CD4-positive, CD25-positive, alpha-beta regulatory T cell (primary cell): ENCODE results near the gene GNRH2. TPM values are rescaled to one million over a fixed set of nuclear protein-coding genes. Genes with fewer than 3 reads are reported as not detected.
A peak's percentile ranks its signal among the peaks of the same experiment; 100 is the strongest.

Experiments used
- ATAC-seq, 2 donors: fragments of 150-1000 bp; cut with Tn5 transposase; one replicate each; pipeline ENCODE4 v1.10.0; 2021; ENCODE audit warnings: low read depth in 2 of 2, moderate number of reproducible peaks in 2 of 2, moderate library complexity in 1 of 2
- DNase-seq, 3 donors: peaks; one replicate each; pipeline versions ENCODE4 v3.0.0 to v3.0.0-alpha.2; 2012 to 2022; ENCODE audit warnings: mixed read lengths in 1 of 3
- H3K27ac ChIP-seq: one replicate; pipeline ENCODE4 v1.7.0; 2013; ENCODE audit warnings: mild to moderate bottlenecking, low read length; ENCODE audit not compliant: insufficient read depth, poor library complexity, severe bottlenecking
- H3K27me3 ChIP-seq: one replicate; pipeline ENCODE4 v1.7.0; 2013; ENCODE audit warnings: low read length; ENCODE audit not compliant: control insufficient read depth, insufficient read depth
- H3K36me3 ChIP-seq: one replicate; pipeline ENCODE4 v1.7.0; 2013; ENCODE audit warnings: mild to moderate bottlenecking, low read length, moderate library complexity; ENCODE audit not compliant: control insufficient read depth, insufficient read depth
- H3K4me1 ChIP-seq: 2 replicates; pipeline ENCODE4 v1.7.0; 2013; ENCODE audit warnings: mild to moderate bottlenecking, low read length; ENCODE audit not compliant: insufficient read depth, control insufficient read depth, poor library complexity, severe bottlenecking
- H3K4me3 ChIP-seq: one replicate; pipeline ENCODE4 v1.7.0; 2013; ENCODE audit warnings: low read depth, mild to moderate bottlenecking, low read length, moderate library complexity
- H3K9me3 ChIP-seq, 2 experiments: 1 replicate in 1 of 2; 2 replicates in 1 of 2; pipeline ENCODE4 v1.7.0; 2013; ENCODE audit warnings: low read length in 2 of 2, mild to moderate bottlenecking in 1 of 2, moderate library complexity in 1 of 2; ENCODE audit not compliant: control insufficient read depth in 2 of 2
- H3K27ac Mint-ChIP-seq, 3 donors: one replicate each; pipeline ENCODE4 v1.8.0; 2020 to 2022; ENCODE audit warnings: mild to moderate bottlenecking in 3 of 3, mixed read lengths in 3 of 3, moderate library complexity in 2 of 3
- H3K27me3 Mint-ChIP-seq: one replicate; pipeline ENCODE4 v1.8.0; 2022; ENCODE audit warnings: mild to moderate bottlenecking, mixed read lengths
- H3K36me3 Mint-ChIP-seq: one replicate; pipeline ENCODE4 v1.8.0; 2020; ENCODE audit warnings: mixed read lengths
- H3K4me1 Mint-ChIP-seq, 4 donors: one replicate each; pipeline ENCODE4 v1.8.0; 2020 to 2022; ENCODE audit warnings: mixed read lengths in 4 of 4, mild to moderate bottlenecking in 1 of 4
- H3K4me3 Mint-ChIP-seq, 4 donors: one replicate each; pipeline ENCODE4 v1.8.0; 2020 to 2022; ENCODE audit warnings: mild to moderate bottlenecking in 4 of 4, mixed read lengths in 4 of 4, moderate library complexity in 3 of 4
- H3K9me3 Mint-ChIP-seq, 7 donors: one replicate each; pipeline ENCODE4 v1.8.0; 2020 to 2022; ENCODE audit warnings: mixed read lengths in 7 of 7, mild to moderate bottlenecking in 3 of 7, moderate library complexity in 2 of 7
- polyA plus RNA-seq, 4 donors: library from polyadenylated mRNA; unstranded; fragments of 300-500 nt; fragmentation: Illumina TruSeq; gene quantifications; one replicate each; pipeline ENCODE4 v1.2.3, GENCODE V29; 2021
- total RNA-seq: library from RNA; stranded (reverse); gene quantifications from one replicate; pipeline ENCODE4 v1.2.3, GENCODE V29; 2022

GNRH2 gene
- total and polyA plus RNA-seq, 5 donors from 2014 or later = 1.9 TPM; not detected in 4

GRCh38 chr20:3027987-3028386, 15.4 kb upstream of the GNRH2 start:
- no peaks in the 10 kb centered on the region for H3K9me3 Mint-ChIP-seq
- no peaks in the 10 kb centered on the region for H3K27me3 ChIP-seq
- peaks cover 55% of the 10 kb centered on the region for H3K36me3 Mint-ChIP-seq
- peaks cover 76% of the 10 kb centered on the region for H3K36me3 ChIP-seq
- H3K4me3 ChIP-seq = no peak overlapping the region
- no peak for ATAC-seq
- H3K27me3 Mint-ChIP-seq = no peaks in the 10 kb centered on the region
- H3K9me3 ChIP-seq = no peaks in the 10 kb centered on the region
- no peaks in the 10 kb centered on the region for H3K4me1 ChIP-seq
- H3K27ac ChIP-seq = no peak overlapping the region
- H3K4me3 Mint-ChIP-seq = no peak overlapping the region
- no peak for DNase-seq
- H3K27ac Mint-ChIP-seq = peak overlapping the region in 1 of 3 donors; percentile 24
- H3K4me1 Mint-ChIP-seq = no peaks in the 10 kb centered on the region

GRCh38 chr20:3031524-3032147, 11.8 kb upstream of the GNRH2 start:
- Histone ChIP-seq H3K4me1 (no peaks in the 10 kb centered on the region), H3K4me3 (no peak overlapping the region), H3K27ac (no peak overlapping the region), H3K9me3 (no peaks in the 10 kb centered on the region), H3K36me3 (peaks cover 75% of the 10 kb centered on the region), H3K27me3 (no peaks in the 10 kb centered on the region)
- peaks cover 51% of the 10 kb centered on the region for H3K36me3 Mint-ChIP-seq
- no peaks in the 10 kb centered on the region for H3K4me1 Mint-ChIP-seq
- H3K9me3 Mint-ChIP-seq = no peaks in the 10 kb centered on the region
- H3K27me3 Mint-ChIP-seq = no peaks in the 10 kb centered on the region
- H3K27ac Mint-ChIP-seq = no peak overlapping the region
- ATAC-seq (no peak), DNase-seq (no peak)
- no peak overlapping the region for H3K4me3 Mint-ChIP-seq

- Histone ChIP-seq H3K4me1 (no peaks in the 10 kb centered on the region), H3K27me3 (no peaks in the 10 kb centered on the region), H3K9me3 (no peaks in the 10 kb centered on the region), H3K4me3 (no peak overlapping the region), H3K36me3 (peaks cover 75% of the 10 kb centered on the region), H3K27ac (no peak overlapping the region)
- ATAC-seq = no peak
- Mint-ChIP-seq H3K4me1 (no peaks in the 10 kb centered on the region), H3K27ac (no peak overlapping the region), H3K4me3 (no peak overlapping the region), H3K9me3 (no peaks in the 10 kb centered on the region), H3K27me3 (no peaks in the 10 kb centered on the region), H3K36me3 (peaks cover 43% of the 10 kb centered on the region)
- no peak for DNase-seq
These were observed 10.8 kb upstream of the GNRH2 start for GRCh38 chr20:3032624-3033023.

GRCh38 chr20:3037654-3038053, 5.8 kb upstream of the GNRH2 start:
- H3K4me3 Mint-ChIP-seq = no peak overlapping the region
- H3K4me1 Mint-ChIP-seq = no peaks in the 10 kb centered on the region
- H3K36me3 Mint-ChIP-seq = peaks cover 36% of the 10 kb centered on the region
- H3K27ac ChIP-seq = no peak overlapping the region
- DNase-seq (no peak), ATAC-seq (no peak)
- peaks cover 64% of the 10 kb centered on the region for H3K36me3 ChIP-seq
- no peak overlapping the region for H3K4me3 ChIP-seq
- H3K27ac Mint-ChIP-seq = peak overlapping the region in 1 of 3 donors; percentile 9
- H3K9me3 Mint-ChIP-seq = no peaks in the 10 kb centered on the region
- no peaks in the 10 kb centered on the region for H3K27me3 ChIP-seq
- no peaks in the 10 kb centered on the region for H3K27me3 Mint-ChIP-seq
- no peaks in the 10 kb centered on the region for H3K9me3 ChIP-seq
- H3K4me1 ChIP-seq = no peaks in the 10 kb centered on the region

GRCh38 chr20:3038454-3038853, 5.0 kb upstream of the GNRH2 start:
- peak overlapping the region in 2 of 3 donors; percentile 44 to 59 for H3K27ac Mint-ChIP-seq
- Histone ChIP-seq H3K27ac (no peak overlapping the region), H3K4me1 (no peaks in the 10 kb centered on the region), H3K36me3 (peaks cover 59% of the 10 kb centered on the region), H3K9me3 (no peaks in the 10 kb centered on the region), H3K4me3 (no peak overlapping the region), H3K27me3 (no peaks in the 10 kb centered on the region)
- ATAC-seq (no peak), DNase-seq (no peak)
- H3K9me3 Mint-ChIP-seq = no peaks in the 10 kb centered on the region
- H3K27me3 Mint-ChIP-seq = no peaks in the 10 kb centered on the region
- peaks cover 36% of the 10 kb centered on the region for H3K36me3 Mint-ChIP-seq
- H3K4me1 Mint-ChIP-seq = peaks cover 0 to under 1% (median 0%) of the 10 kb centered on the region in 4 donors
- H3K4me3 Mint-ChIP-seq = no peak overlapping the region

- Histone ChIP-seq H3K4me1 (no peaks in the 10 kb centered on the region), H3K27ac (no peak overlapping the region), H3K9me3 (no peaks in the 10 kb centered on the region), H3K36me3 (peaks cover 59% of the 10 kb centered on the region), H3K27me3 (no peaks in the 10 kb centered on the region), H3K4me3 (no peak overlapping the region)
- H3K9me3 Mint-ChIP-seq = no peaks in the 10 kb centered on the region
- H3K36me3 Mint-ChIP-seq = peaks cover 36% of the 10 kb centered on the region
- no peak overlapping the region for H3K4me3 Mint-ChIP-seq
- H3K27me3 Mint-ChIP-seq = no peaks in the 10 kb centered on the region
- DNase-seq = no peak
- H3K4me1 Mint-ChIP-seq = peaks cover 0 to 7% (median 0%) of the 10 kb centered on the region in 4 donors
- no peak for ATAC-seq
- H3K27ac Mint-ChIP-seq = no peak overlapping the region
These were observed 4.0 kb upstream of the GNRH2 start for GRCh38 chr20:3039426-3039825.

- Mint-ChIP-seq H3K27me3 (no peaks in the 10 kb centered on the region), H3K4me1 (peaks cover 2 to 7% (median 2%) of the 10 kb centered on the region in 4 donors), H3K36me3 (peaks cover 32% of the 10 kb centered on the region), H3K27ac (peak overlapping the region in 1 of 3 donors; percentile 19), H3K4me3 (peak overlapping the region in 1 of 4 donors; percentile 24), H3K9me3 (peaks cover 0 to 1% (median 0%) of the 10 kb centered on the region in 7 donors)
- Histone ChIP-seq H3K27me3 (no peaks in the 10 kb centered on the region), H3K36me3 (peaks cover 53% of the 10 kb centered on the region), H3K9me3 (no peaks in the 10 kb centered on the region), H3K4me1 (peaks cover 3% of the 10 kb centered on the region), H3K4me3 (no peak overlapping the region), H3K27ac (no peak overlapping the region)
- no peak for DNase-seq
- no peak for ATAC-seq
These were observed 3.3 kb upstream of the GNRH2 start for GRCh38 chr20:3040086-3040485.

- Histone ChIP-seq H3K27me3 (no peaks in the 10 kb centered on the region), H3K27ac (no peak overlapping the region), H3K36me3 (peaks cover 35% of the 10 kb centered on the region), H3K9me3 (no peaks in the 10 kb centered on the region), H3K4me1 (peaks cover 13% of the 10 kb centered on the region), H3K4me3 (no peak overlapping the region)
- no peaks in the 10 kb centered on the region for H3K27me3 Mint-ChIP-seq
- ATAC-seq (no peak), DNase-seq (no peak)
- peak overlapping the region in 3 of 4 donors; percentile 7 to 28 (median 25) for H3K4me3 Mint-ChIP-seq
- peaks cover 6 to 12% (median 9%) of the 10 kb centered on the region in 4 donors for H3K4me1 Mint-ChIP-seq
- peaks cover 0 to 1% (median 0%) of the 10 kb centered on the region in 7 donors for H3K9me3 Mint-ChIP-seq
- H3K27ac Mint-ChIP-seq = peak overlapping the region in 2 of 3 donors; percentile 57 to 76
- H3K36me3 Mint-ChIP-seq = peaks cover 15% of the 10 kb centered on the region
These were observed 1.5 kb upstream of the GNRH2 start for GRCh38 chr20:3041854-3042409.
